GM06990 (cell line): ENCODE measurements around the gene LIMS2.
A peak's percentile ranks its signal among the peaks of the same experiment; 100 is the strongest.

Source experiments
- DNase-seq: peaks from one replicate; pipeline ENCODE4 v3.0.0-alpha.2; 2011; ENCODE audit not compliant: insufficient read length; ENCODE audit errors: extremely low read depth
- H3K27me3 ChIP-seq: replicated peaks from 2 replicates; pipeline ENCODE4 v1.6.0; 2011; ENCODE audit warnings: low read length; ENCODE audit not compliant: control insufficient read depth, insufficient read depth
- H3K36me3 ChIP-seq: 2 replicates; pipeline ENCODE4 v1.5.1; 2011; ENCODE audit warnings: low read length; ENCODE audit not compliant: control insufficient read depth, insufficient read depth
- H3K4me3 ChIP-seq: replicated peaks from 2 replicates; pipeline ENCODE4 v1.5.1; 2011; ENCODE audit warnings: low read depth, mild to moderate bottlenecking, control low read depth, low read length
- CTCF ChIP-seq: IDR thresholded peaks from 2 replicates; pipeline ENCODE4 v1.5.1; 2011; ENCODE audit warnings: low read length, control low read depth, mild to moderate bottlenecking, inconsistent platforms; ENCODE audit not compliant: insufficient read depth, poor library complexity, severe bottlenecking

LIMS2 gene

GRCh38 chr2:127593228-127594115 is 81.9 kb downstream of the LIMS2 start:
- no peak for TF ChIP-seq CTCF
- Histone ChIP-seq H3K36me3 (no peaks in the 10 kb centered on the region), H3K27me3 (no peaks in the 10 kb centered on the region), H3K4me3 (no peak overlapping the region)
- no peak for DNase-seq

GRCh38 chr2:127592761-127593227 is 82.5 kb downstream of the LIMS2 start:
- DNase-seq: no peak
- Histone ChIP-seq H3K4me3 (no peak overlapping the region), H3K36me3 (no peaks in the 10 kb centered on the region), H3K27me3 (no peaks in the 10 kb centered on the region)
- no peak for TF ChIP-seq CTCF

GRCh38 chr2:127591221-127591923 is 84.0 kb downstream of the LIMS2 start:
- TF ChIP-seq CTCF: peak; percentile 100
- H3K4me3 ChIP-seq: no peak overlapping the region
- no peaks in the 10 kb centered on the region for H3K36me3 ChIP-seq
- DNase-seq: peak; percentile 51
- no peaks in the 10 kb centered on the region for H3K27me3 ChIP-seq

- no peak for DNase-seq
- H3K36me3 ChIP-seq: no peaks in the 10 kb centered on the region
- no peak overlapping the region for H3K4me3 ChIP-seq
- no peak for TF ChIP-seq CTCF
- no peaks in the 10 kb centered on the region for H3K27me3 ChIP-seq
These were observed 84.7 kb downstream of the LIMS2 start for GRCh38 chr2:127590386-127591190.

- no peak overlapping the region for H3K4me3 ChIP-seq
- no peaks in the 10 kb centered on the region for H3K27me3 ChIP-seq
- TF ChIP-seq CTCF: no peak
- no peaks in the 10 kb centered on the region for H3K36me3 ChIP-seq
- DNase-seq: no peak
These were observed 85.5 kb downstream of the LIMS2 start for GRCh38 chr2:127589841-127590240.
